ENCODE measurements around the gene HCCS. TPM values are rescaled to one million over a fixed set of nuclear protein-coding genes. Genes with fewer than 3 reads are reported as not detected.

HCCS gene
- total and polyA plus RNA-seq, 2 experiments from 2014 or later, result 18.6 to 27.7 TPM

DNA sequence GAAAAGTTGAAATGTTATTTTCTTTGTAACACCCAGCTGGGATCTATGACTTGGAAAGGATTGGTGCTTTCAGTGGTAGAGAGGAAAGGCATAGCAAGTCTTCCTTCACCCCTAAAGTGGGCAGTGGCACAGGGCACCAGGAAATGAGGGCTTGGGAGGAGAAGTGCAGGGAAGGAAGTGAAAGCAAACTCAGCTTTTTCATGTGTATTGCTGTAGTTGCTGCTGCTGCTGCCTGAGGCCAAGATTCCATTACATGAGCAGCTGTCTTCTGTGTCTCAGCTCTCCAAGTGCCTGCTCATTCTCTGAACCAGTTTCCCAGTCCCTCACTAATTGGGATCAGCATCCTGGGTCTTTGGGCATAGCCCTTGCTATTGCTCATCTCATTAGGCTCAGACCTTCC lies 2.6 kb downstream of the HCCS start (continued):
- TF ChIP-seq NANOG (IDR thresholded peaks at IDR 0.05; ENCODE audit: borderline replicate concordance) (no peak), POLR2AphosphoS5 (IDR thresholded peaks at IDR 0.05; ENCODE audit: low read depth) (no peak), ZNF331 (CRISPR knock-in tag; IDR thresholded peaks at IDR 0.05; ENCODE audit: low read depth) (no peak), STAT1 (IDR thresholded peaks at IDR 0.05; ENCODE audit: unreplicated experiment) (no peak)
- TF ChIP-seq, protein P1, sequence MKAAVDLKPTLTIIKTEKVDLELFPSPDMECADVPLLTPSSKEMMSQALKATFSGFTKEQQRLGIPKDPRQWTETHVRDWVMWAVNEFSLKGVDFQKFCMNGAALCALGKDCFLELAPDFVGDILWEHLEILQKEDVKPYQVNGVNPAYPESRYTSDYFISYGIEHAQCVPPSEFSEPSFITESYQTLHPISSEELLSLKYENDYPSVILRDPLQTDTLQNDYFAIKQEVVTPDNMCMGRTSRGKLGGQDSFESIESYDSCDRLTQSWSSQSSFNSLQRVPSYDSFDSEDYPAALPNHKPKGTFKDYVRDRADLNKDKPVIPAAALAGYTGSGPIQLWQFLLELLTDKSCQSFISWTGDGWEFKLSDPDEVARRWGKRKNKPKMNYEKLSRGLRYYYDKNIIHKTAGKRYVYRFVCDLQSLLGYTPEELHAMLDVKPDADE (IDR thresholded peaks at IDR 0.05), result no peak
- TF ChIP-seq, protein P2, sequence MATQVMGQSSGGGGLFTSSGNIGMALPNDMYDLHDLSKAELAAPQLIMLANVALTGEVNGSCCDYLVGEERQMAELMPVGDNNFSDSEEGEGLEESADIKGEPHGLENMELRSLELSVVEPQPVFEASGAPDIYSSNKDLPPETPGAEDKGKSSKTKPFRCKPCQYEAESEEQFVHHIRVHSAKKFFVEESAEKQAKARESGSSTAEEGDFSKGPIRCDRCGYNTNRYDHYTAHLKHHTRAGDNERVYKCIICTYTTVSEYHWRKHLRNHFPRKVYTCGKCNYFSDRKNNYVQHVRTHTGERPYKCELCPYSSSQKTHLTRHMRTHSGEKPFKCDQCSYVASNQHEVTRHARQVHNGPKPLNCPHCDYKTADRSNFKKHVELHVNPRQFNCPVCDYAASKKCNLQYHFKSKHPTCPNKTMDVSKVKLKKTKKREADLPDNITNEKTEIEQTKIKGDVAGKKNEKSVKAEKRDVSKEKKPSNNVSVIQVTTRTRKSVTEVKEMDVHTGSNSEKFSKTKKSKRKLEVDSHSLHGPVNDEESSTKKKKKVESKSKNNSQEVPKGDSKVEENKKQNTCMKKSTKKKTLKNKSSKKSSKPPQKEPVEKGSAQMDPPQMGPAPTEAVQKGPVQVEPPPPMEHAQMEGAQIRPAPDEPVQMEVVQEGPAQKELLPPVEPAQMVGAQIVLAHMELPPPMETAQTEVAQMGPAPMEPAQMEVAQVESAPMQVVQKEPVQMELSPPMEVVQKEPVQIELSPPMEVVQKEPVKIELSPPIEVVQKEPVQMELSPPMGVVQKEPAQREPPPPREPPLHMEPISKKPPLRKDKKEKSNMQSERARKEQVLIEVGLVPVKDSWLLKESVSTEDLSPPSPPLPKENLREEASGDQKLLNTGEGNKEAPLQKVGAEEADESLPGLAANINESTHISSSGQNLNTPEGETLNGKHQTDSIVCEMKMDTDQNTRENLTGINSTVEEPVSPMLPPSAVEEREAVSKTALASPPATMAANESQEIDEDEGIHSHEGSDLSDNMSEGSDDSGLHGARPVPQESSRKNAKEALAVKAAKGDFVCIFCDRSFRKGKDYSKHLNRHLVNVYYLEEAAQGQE (IDR thresholded peaks at IDR 0.05; ENCODE audit: unreplicated experiment), result no peak

DNA sequence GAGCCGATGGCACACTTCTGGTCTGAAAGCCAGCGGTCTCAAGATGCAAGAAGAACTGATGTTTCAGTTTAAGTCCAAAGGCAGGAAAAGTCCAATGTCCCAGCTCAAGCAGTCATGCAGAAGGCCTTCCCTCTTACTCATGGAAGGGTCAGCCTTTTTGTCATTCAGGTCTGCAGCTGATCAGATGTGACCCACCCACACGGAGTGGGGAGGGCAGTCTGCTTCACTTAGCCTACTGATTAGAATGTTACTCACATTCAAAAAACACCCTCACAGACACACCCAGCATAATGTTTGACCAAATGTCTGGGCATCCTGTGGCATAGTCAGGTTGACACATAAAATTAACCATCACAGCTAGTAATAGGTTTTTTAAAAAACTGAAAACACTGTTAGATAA lies 6.6 kb downstream of the HCCS start:
- Histone ChIP-seq H2AFZ (no peak overlapping the region), H3K9me2 (ENCODE audit: insufficient read depth) (no peaks in the 10 kb centered on the region), H3F3A (replicated peaks; ENCODE audit: low read depth) (no peaks in the 10 kb centered on the region), H3K36me3 (ENCODE audit: insufficient read depth) (peaks cover 12% of the 10 kb centered on the region), H3K4me1 (ENCODE audit: insufficient read depth) (no peaks in the 10 kb centered on the region), H3K4me3 (no peak overlapping the region), H3K27ac (ENCODE audit: low read depth) (no peak overlapping the region), H3K27me3 (ENCODE audit: insufficient read depth) (no peaks in the 10 kb centered on the region), H3K79me2 (replicated peaks; ENCODE audit: insufficient read depth) (peaks cover 6% of the 10 kb centered on the region), H3K4me2 (no peak overlapping the region), H4K20me1 (replicated peaks; ENCODE audit: insufficient read depth) (no peaks in the 10 kb centered on the region)
- no peaks in the 10 kb centered on the region for H3K27me3 Mint-ChIP-seq (ENCODE audit: insufficient read depth, low read depth, poor library complexity)
- no peak overlapping the region for H3K27ac Mint-ChIP-seq
- no peak for ATAC-seq
- peaks cover 70% of the 10 kb centered on the region for H3K36me3 Mint-ChIP-seq (ENCODE audit: low read depth)
- TF ChIP-seq EZH2phosphoT487 (IDR thresholded peaks at IDR 0.05; ENCODE audit: unreplicated experiment) (no peak), ZNF331 (CRISPR knock-in tag; IDR thresholded peaks at IDR 0.05; ENCODE audit: low read depth) (no peak), CREB1 (CRISPR knock-in tag; IDR thresholded peaks at IDR 0.05; ENCODE audit: low read depth) (no peak)
- H3K4me3 Mint-ChIP-seq, result no peak overlapping the region
- H3K4me1 Mint-ChIP-seq, result no peaks in the 10 kb centered on the region
- DNase-seq (ENCODE audit: low spot score), result no peak
- no peaks in the 10 kb centered on the region for H3K9me3 Mint-ChIP-seq

DNA sequence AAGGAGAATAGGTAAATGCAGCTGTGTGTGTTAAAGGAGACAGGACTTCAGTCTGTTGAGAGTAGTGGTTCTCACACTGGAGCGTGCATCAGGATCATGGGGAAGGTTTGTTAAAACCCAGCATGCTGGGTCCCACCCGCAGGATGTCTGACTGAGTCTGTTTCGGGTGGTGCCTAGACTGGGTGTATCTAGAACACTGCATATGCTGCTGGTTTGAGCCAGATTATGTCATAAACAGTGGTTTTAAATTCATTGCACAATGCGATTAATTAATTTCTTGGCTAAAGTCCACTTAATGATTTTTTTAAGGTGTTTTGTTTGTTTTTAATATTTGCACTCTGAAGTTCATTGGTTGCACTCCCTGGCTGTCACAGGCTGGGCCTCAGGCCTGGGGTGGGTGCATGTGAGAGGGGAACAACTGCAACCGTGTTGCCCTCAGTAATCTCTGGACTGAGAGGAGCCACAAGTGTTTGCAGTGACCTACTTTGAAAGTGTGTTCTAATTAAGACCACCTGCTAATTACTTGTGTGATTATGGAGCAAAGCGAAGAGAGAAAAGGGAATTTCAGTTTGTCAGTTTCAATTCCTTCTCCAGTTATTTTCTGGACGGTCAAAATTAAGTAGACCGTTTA lies 8.3 kb downstream of the HCCS start:
- ATAC-seq (no peak), DNase-seq (ENCODE audit: low spot score) (no peak)
- H3K27ac ChIP-seq (ENCODE audit: low read depth), result no peak overlapping the region
- peaks cover 12% of the 10 kb centered on the region for H3K36me3 ChIP-seq (ENCODE audit: insufficient read depth)
- Mint-ChIP-seq H3K27me3 (ENCODE audit: insufficient read depth, low read depth, poor library complexity) (no peaks in the 10 kb centered on the region), H3K9me3 (no peaks in the 10 kb centered on the region), H3K4me3 (no peak overlapping the region), H3K36me3 (ENCODE audit: low read depth) (peaks cover 65% of the 10 kb centered on the region), H3K27ac (no peak overlapping the region), H3K4me1 (no peaks in the 10 kb centered on the region)
- H4K20me1 ChIP-seq (replicated peaks; ENCODE audit: insufficient read depth), result no peaks in the 10 kb centered on the region
- no peak overlapping the region for H3K4me2 ChIP-seq
- H3K4me1 ChIP-seq (ENCODE audit: insufficient read depth), result no peaks in the 10 kb centered on the region
- no peaks in the 10 kb centered on the region for H3K27me3 ChIP-seq (ENCODE audit: insufficient read depth)
- no peak overlapping the region for H3K4me3 ChIP-seq
- no peak overlapping the region for H2AFZ ChIP-seq
- H3K9me2 ChIP-seq (ENCODE audit: insufficient read depth), result no peaks in the 10 kb centered on the region
- H3K79me2 ChIP-seq (replicated peaks; ENCODE audit: insufficient read depth), result no peaks in the 10 kb centered on the region
- TF ChIP-seq EZH2 (IDR thresholded peaks at IDR 0.05; ENCODE audit: low read depth, unreplicated experiment) (no peak), NANOG (IDR thresholded peaks at IDR 0.05; ENCODE audit: borderline replicate concordance) (no peak)
- TF ChIP-seq, protein P2 (IDR thresholded peaks at IDR 0.05; ENCODE audit: unreplicated experiment), result no peak
- TF ChIP-seq, protein P3, sequence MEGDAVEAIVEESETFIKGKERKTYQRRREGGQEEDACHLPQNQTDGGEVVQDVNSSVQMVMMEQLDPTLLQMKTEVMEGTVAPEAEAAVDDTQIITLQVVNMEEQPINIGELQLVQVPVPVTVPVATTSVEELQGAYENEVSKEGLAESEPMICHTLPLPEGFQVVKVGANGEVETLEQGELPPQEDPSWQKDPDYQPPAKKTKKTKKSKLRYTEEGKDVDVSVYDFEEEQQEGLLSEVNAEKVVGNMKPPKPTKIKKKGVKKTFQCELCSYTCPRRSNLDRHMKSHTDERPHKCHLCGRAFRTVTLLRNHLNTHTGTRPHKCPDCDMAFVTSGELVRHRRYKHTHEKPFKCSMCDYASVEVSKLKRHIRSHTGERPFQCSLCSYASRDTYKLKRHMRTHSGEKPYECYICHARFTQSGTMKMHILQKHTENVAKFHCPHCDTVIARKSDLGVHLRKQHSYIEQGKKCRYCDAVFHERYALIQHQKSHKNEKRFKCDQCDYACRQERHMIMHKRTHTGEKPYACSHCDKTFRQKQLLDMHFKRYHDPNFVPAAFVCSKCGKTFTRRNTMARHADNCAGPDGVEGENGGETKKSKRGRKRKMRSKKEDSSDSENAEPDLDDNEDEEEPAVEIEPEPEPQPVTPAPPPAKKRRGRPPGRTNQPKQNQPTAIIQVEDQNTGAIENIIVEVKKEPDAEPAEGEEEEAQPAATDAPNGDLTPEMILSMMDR (conservative IDR thresholded peaks at IDR 0.05; ENCODE audit: low read depth in 2 of 2), result no peak
- H3F3A ChIP-seq (replicated peaks; ENCODE audit: low read depth), result no peaks in the 10 kb centered on the region

All from GM23338 (cell line).